Heart left ventricle (tissue), 16 donors: ENCODE data around the gene CMTM5. TPM values are rescaled to one million over a fixed set of nuclear protein-coding genes. Genes with fewer than 3 reads are reported as not detected.
"Not testable (repeated sequence)": the region's sequence is repeated elsewhere in the genome, so short reads cannot be mapped to it uniquely, and the experiment has no call there.

Source experiments
- ATAC-seq, 4 donors: fragments of 200-7000 bp; cut with Tn5 transposase; one replicate each; pipeline ENCODE4 v1.9.1; 2020 to 2022; ENCODE audit warnings: moderate library complexity in 4 of 4, mild to moderate bottlenecking in 3 of 4, moderate number of reproducible peaks in 1 of 4
- DNase-seq, 5 donors: peaks; one replicate each; pipeline ENCODE4 v3.0.0-alpha.2; 2020
- H3K27ac ChIP-seq, 12 donors: fragments of 200-600 bp; sonication (generic) in 4 of 12; one replicate each; pipeline versions ENCODE4 v1.5.0 to v1.8.0; 2016 to 2022; ENCODE audit warnings: mild to moderate bottlenecking in 2 of 12
- H3K27me3 ChIP-seq, 9 donors: fragments of 200-600 bp; sonication (generic) in 2 of 9; one replicate each; pipeline versions ENCODE4 v1.5.1 to v1.8.0; 2016 to 2022; ENCODE audit warnings: mild to moderate bottlenecking in 3 of 9
- H3K36me3 ChIP-seq, 9 donors: fragments of 200-600 bp; sonication (generic) in 2 of 9; one replicate each; pipeline versions ENCODE4 v1.5.0 to v1.8.0; 2018 to 2022; ENCODE audit warnings: mild to moderate bottlenecking in 2 of 9
- H3K4me1 ChIP-seq, 12 donors: fragments of 200-600 bp; sonication (generic) in 4 of 12; one replicate each; pipeline versions ENCODE4 v1.5.0 to v1.8.0; 2016 to 2022; ENCODE audit warnings: mild to moderate bottlenecking in 3 of 12
- H3K4me3 ChIP-seq, 12 donors: fragments of 200-600 bp; sonication (generic) in 4 of 12; one replicate each; pipeline versions ENCODE4 v1.5.0 to v1.8.0; 2017 to 2022; ENCODE audit warnings: mild to moderate bottlenecking in 9 of 12, moderate library complexity in 4 of 12
- H3K9me3 ChIP-seq, 12 donors: fragments of 200-600 bp; sonication (generic) in 4 of 12; one replicate each; pipeline versions ENCODE4 v1.5.0 to v1.8.0; 2016 to 2022; ENCODE audit warnings: mild to moderate bottlenecking in 1 of 12
- POLR2A ChIP-seq, 2 donors: fragments of 450-650 bp; IDR thresholded peaks; one replicate each; pipeline ENCODE4 v1.6.1; 2017; ENCODE audit warnings: antibody characterized with exemption in 2 of 2, mild to moderate bottlenecking in 2 of 2, moderate library complexity in 2 of 2
- WGBS, 4 donors: extraction: QIAGEN DNeasy Blood & Tissue Kit in 2 of 4; methylation state at CpG; one replicate each; pipeline versions ENCODE4 v1.1.5 to v1.1.7; 2013 to 2018; 5-methylcytosine and 5-hydroxymethylcytosine counted together
- intact Hi-C, 10 donors: fragments of 100-400 bp; cut with DNase I; formaldehyde crosslinking; loops; one replicate each; pipeline versions ENCODE4 v1.11.1 to v1.14.2; 2022
- polyA plus RNA-seq, 2 donors: library from polyadenylated mRNA; stranded (reverse); fragments of 200-250 nt; gene quantifications; one replicate each; pipeline ENCODE4 v1.2.3, GENCODE V29; 2013
- total RNA-seq, 9 donors: library from RNA; depleted of rRNA in 2 of 9; stranded (reverse); fragments of >200 nt in 2 of 9; fragmentation: NEBNext Ultra II Directional in 3 of 9; extraction: Animal tissue kit (Norgen Biotek cat#: 25700) in 3 of 9; gene quantifications; one replicate each; pipeline versions ENCODE4 v1.1.0 to v1.2.4, GENCODE V29; 2016 to 2023
- TF ChIP-seq, protein P1 (sequence below), 12 donors: fragments of 200-600 bp; sonication (generic) in 4 of 12; IDR thresholded peaks; one replicate each; pipeline versions ENCODE4 v1.5.0 to v1.8.0; 2018 to 2022; ENCODE audit warnings: antibody characterized with exemption in 12 of 12, mild to moderate bottlenecking in 5 of 12
- donor health status: ischemic (EF 13 %, LVEDD 7.1; RV severe dilation, severe dysfunction).
- donor health status: healthy with polysubstance abuse.
- donor health status: DM: no; HTN: yes; CAD: no.
- donor health status: DM: no; HTN: no; CAD: no.
- donor health status: ischemic (EF 25% LVEDD 6.9; RV normal size, moderate dysfunction).
- donor health status: ischemic (EF 25% LVEDD 5.7; RV mildly dilated, moderate dysfunction).
- donor health status: healthy.
- donor health status: DM: yes; HTN: yes; CAD: no.
- donor health status: ischemic (EF 35%, LVEDD 5.7; RV mildly dilated, moderate dysfunction).
- donor health status: nonischemic (EF 11% LVEDD 7.7; RV severe dilation, severe dysfunction).
- donor health status: DM: yes; HTN: yes; CAD: no.
- donor health status: PGD.
- donor health status: ischemic (EF 29% LVEDD 5.4; RV normal size, mild dysfunction).
- donor health status: nonischemic (EF 23%, LVEDD 6.1; RV moderate dilation, normal function).

Gene CMTM5
- total and polyA plus RNA-seq, 11 donors: 0.32 to 1.8 (median 0.75) TPM; not detected in 4

DNA sequence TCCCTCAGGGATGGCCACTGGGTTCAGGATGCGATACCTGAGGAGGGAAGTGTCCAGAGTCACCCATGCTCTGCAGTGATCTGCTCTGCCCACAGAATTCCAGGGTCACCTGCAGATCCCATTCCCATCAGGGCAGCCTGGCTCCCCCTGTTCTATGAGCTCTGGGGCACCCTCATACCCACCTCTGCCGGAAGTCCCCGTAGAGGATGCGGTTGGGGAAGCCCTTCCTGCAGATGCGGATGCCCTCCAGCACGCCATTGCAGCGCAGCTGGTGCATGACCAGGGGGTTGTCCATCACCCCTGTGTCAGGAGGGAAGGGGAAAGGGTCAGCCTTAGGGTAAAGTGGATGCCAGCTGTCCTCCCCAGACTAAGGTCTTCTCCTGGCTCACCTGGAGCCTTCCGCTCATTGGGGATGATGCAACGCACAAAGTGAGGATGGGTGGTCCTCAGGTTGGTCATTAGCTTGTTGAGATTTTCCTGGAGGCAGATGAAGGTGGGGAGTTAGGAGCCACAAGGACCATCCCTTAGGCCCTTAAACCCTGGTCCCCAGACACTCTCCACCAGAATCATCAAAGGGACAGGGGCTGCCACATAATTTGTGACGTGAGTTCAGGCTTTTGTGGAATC, 20.0 kb downstream of the CMTM5 start:
- TF ChIP-seq, protein P1, sequence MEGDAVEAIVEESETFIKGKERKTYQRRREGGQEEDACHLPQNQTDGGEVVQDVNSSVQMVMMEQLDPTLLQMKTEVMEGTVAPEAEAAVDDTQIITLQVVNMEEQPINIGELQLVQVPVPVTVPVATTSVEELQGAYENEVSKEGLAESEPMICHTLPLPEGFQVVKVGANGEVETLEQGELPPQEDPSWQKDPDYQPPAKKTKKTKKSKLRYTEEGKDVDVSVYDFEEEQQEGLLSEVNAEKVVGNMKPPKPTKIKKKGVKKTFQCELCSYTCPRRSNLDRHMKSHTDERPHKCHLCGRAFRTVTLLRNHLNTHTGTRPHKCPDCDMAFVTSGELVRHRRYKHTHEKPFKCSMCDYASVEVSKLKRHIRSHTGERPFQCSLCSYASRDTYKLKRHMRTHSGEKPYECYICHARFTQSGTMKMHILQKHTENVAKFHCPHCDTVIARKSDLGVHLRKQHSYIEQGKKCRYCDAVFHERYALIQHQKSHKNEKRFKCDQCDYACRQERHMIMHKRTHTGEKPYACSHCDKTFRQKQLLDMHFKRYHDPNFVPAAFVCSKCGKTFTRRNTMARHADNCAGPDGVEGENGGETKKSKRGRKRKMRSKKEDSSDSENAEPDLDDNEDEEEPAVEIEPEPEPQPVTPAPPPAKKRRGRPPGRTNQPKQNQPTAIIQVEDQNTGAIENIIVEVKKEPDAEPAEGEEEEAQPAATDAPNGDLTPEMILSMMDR (IDR thresholded peaks at IDR 0.05): no peak
- peak in 1 of 2 donors; percentile 6 for TF ChIP-seq POLR2A (IDR thresholded peaks at IDR 0.05)
- no peak overlapping the region for H3K4me3 ChIP-seq
- peaks cover 0 to 2% (median 0%) of the 10 kb centered on the region in 9 donors for H3K27me3 ChIP-seq
- no peaks in the 10 kb centered on the region for H3K9me3 ChIP-seq
- peaks cover 0 to 96% (median 59%) of the 10 kb centered on the region in 9 donors for H3K36me3 ChIP-seq
- intact Hi-C loops: no loop called here
- H3K27ac ChIP-seq: no peak overlapping the region
- peak in 1 of 4 donors; percentile 0 for ATAC-seq
- WGBS, 4 donors: 80 to 88% (median 83%) methylated on average over 4 to 10 of the region's 10 CpGs
- H3K4me1 ChIP-seq: peaks cover 0 to 7% (median 0%) of the 10 kb centered on the region in 12 donors
- peak in 2 of 5 donors; percentile 10 to 34 for DNase-seq

DNA sequence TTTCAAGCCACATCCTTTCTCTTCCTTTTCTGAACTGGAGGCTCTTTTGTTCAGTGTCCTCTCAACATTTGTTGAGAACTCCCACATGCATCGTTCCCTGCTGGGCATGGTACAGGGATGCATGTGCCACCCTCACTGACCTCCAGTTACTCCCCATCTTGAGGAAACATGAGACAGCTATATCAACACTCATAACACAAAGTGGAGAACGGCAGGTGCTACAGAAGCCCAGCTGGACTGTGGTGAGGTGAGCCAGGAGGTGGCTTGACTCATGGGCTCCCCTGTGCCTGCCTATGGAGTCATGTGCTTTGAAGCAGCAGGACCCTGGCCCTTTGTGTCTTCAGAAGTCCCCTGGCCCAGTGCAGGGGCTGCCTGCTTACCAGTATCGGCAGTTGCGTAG, 21.5 kb downstream of the CMTM5 start:
- Histone ChIP-seq H3K4me1 (peaks cover 0 to 7% (median 0%) of the 10 kb centered on the region in 12 donors), H3K27ac (peak overlapping the region in 2 of 12 donors; percentile 2 to 51), H3K36me3 (peaks cover 0 to 94% (median 47%) of the 10 kb centered on the region in 9 donors), H3K27me3 (no peaks in the 10 kb centered on the region), H3K9me3 (no peaks in the 10 kb centered on the region), H3K4me3 (no peak overlapping the region)
- WGBS, 4 donors: 68 to 74% (median 72%) methylated on average over 4 of the region's 4 CpGs
- ATAC-seq: no peak
- TF ChIP-seq, protein P1 (IDR thresholded peaks at IDR 0.05): no peak
- no peak for TF ChIP-seq POLR2A (IDR thresholded peaks at IDR 0.05)
- intact Hi-C loops: no loop called here
- DNase-seq: peak in 2 of 5 donors; percentile 14 to 16

DNA sequence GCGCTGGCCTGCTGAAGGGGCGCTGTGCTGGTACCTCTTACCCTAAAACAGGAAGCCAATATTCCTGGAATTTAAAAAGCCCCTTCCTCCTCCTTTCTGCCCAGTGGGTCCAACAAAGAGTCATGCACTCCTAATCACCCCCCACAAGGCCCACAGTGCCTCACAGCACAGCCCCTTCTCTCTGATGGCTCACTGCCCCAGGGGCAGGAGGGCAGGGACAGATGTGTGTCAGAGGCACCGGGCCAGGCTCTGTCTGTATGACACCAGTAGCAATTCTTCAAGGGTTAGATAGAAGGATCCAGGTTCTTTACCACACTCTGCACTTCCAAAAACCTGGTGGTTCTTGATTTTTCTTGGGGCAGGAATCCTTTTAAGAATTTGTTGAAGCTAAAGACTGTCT, 22.3 kb downstream of the CMTM5 start:
- H3K27me3 ChIP-seq: no peaks in the 10 kb centered on the region
- H3K36me3 ChIP-seq: peaks cover 0 to 94% (median 43%) of the 10 kb centered on the region in 9 donors
- DNase-seq (peak in 2 of 5 donors; percentile 17 to 52), ATAC-seq (peak in 2 of 4 donors; percentile 2 to 6)
- H3K4me3 ChIP-seq: no peak overlapping the region
- intact Hi-C loops: no loop called here
- peak overlapping the region in 2 of 12 donors; percentile 2 to 51 for H3K27ac ChIP-seq
- TF ChIP-seq POLR2A (IDR thresholded peaks at IDR 0.05): no peak
- TF ChIP-seq, protein P1 (IDR thresholded peaks at IDR 0.05): no peak
- H3K9me3 ChIP-seq: no peaks in the 10 kb centered on the region
- WGBS, 4 donors: 69 to 82% (median 74%) methylated on average over 3 of the region's 3 CpGs
- peaks cover 0 to 14% (median 0%) of the 10 kb centered on the region in 12 donors for H3K4me1 ChIP-seq

DNA sequence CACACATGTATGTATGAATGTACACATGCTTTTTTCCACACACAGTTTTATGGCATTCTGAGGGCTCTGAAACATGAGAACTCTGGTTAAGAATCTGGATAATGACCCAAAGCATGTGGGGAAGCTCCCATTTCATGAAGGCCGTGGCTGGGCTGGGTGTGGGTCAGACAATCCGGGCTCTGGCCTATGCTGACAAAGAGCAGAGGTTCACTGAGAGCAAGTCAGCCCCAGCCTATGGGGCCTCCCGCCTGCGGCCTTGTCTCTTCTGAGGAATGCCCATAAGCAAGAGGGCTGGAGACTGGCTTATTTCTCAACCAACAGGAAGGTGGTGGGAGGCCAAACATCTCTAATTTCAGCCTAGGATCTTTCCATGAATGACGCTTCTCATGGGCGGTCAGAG, 22.7 kb downstream of the CMTM5 start:
- TF ChIP-seq, protein P1 (IDR thresholded peaks at IDR 0.05): no peak
- WGBS, 4 donors: 46 to 66% (median 61%) methylated on average over 6 of the region's 6 CpGs
- Histone ChIP-seq H3K4me3 (no peak overlapping the region), H3K27me3 (no peaks in the 10 kb centered on the region), H3K9me3 (no peaks in the 10 kb centered on the region), H3K36me3 (peaks cover 0 to 94% (median 39%) of the 10 kb centered on the region in 9 donors), H3K4me1 (peaks cover 0 to 17% (median 0%) of the 10 kb centered on the region in 12 donors), H3K27ac (peak overlapping the region in 2 of 12 donors; percentile 2 to 33)
- ATAC-seq (peak in 1 of 4 donors; percentile 10), DNase-seq (peak in 2 of 5 donors; percentile 25 to 26)
- intact Hi-C loops: no loop called here

DNA sequence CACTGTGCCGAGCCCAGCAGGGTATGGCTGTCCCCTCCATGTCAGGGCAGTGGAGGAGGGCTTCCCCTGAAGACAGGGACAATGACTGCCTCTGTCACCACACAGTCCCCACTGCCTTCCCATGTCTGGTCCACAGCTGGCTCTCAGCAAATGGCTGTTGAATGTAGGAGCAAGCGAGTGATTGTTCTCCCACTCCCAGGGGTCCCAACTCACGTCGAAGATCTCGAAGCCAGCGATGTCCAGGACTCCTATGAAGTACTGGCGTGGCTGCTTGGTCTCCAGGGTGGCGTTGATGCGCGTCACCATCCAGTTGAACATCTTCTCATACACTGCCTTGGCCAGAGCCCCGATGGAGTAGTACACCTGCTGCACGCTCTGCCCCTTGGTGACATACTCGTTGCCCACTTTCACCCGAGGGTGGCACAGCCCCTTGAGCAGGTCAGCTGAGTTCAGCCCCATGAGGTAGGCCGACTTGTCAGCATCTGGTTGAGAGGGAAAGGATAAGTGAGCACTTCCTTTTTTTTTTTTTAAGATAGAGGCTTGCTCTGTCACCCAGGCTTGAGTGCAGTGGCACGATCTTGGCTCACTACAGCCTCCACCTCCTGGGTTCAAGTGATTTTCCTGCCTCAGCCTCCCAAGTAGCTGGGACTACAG, 23.8 kb downstream of the CMTM5 start:
- H3K4me3 ChIP-seq, H3K9me3 ChIP-seq, H3K27me3 ChIP-seq, intact Hi-C loops: not testable (repeated sequence)
- peaks cover 0 to 93% (median 33%) of the 10 kb centered on the region in 9 donors for H3K36me3 ChIP-seq
- H3K4me1 ChIP-seq: peaks cover 0 to 20% (median 0%) of the 10 kb centered on the region in 12 donors
- DNase-seq (peak in 3 of 5 donors; percentile 13 to 55 (median 21)), ATAC-seq (peak in 3 of 4 donors; percentile 1 to 2 (median 2))
- H3K27ac ChIP-seq: peak overlapping the region in 2 of 12 donors; percentile 87 to 91
- 63 to 73% (median 67%) methylated on average over 16 of the region's 16 CpGs for WGBS, 4 donors
